DND-41 (cell line): Measurements from ENCODE around the gene SIX1.
A peak's percentile ranks its signal among the peaks of the same experiment; 100 is the strongest.

Experiments
- ATAC-seq: fragments of 200-7000 bp; cut with Tn5 transposase; 3 replicates; pipeline ENCODE4 v1.9.1; 2021; ENCODE audit warnings: low read depth; ENCODE audit not compliant: insufficient read depth
- DNase-seq: peaks from one replicate; pipeline ENCODE4 v3.0.0-alpha.2; 2020
- H2AFZ ChIP-seq: 2 replicates; pipeline ENCODE4 v1.6.0; 2012; ENCODE audit warnings: low read depth, low read length
- H3K27ac ChIP-seq: 2 replicates; pipeline ENCODE4 v1.5.1; 2012; ENCODE audit warnings: low read length, inconsistent platforms
- H3K27me3 ChIP-seq: fragments of 200-600 bp; sonication (generic); 2 replicates; pipeline ENCODE4 v1.6.0; 2012; ENCODE audit warnings: low read length, mild to moderate bottlenecking, inconsistent platforms; ENCODE audit not compliant: insufficient read depth, poor library complexity
- H3K36me3 ChIP-seq: 2 replicates; pipeline ENCODE4 v1.5.1; 2012; ENCODE audit warnings: low read length, inconsistent platforms; ENCODE audit not compliant: insufficient read depth
- H3K4me1 ChIP-seq: 2 replicates; pipeline ENCODE4 v1.5.1; 2012; ENCODE audit warnings: mild to moderate bottlenecking, low read length; ENCODE audit not compliant: insufficient read depth
- H3K4me2 ChIP-seq: 2 replicates; pipeline ENCODE4 v1.6.0; 2012; ENCODE audit warnings: mild to moderate bottlenecking, moderate library complexity, low read length, inconsistent platforms; ENCODE audit not compliant: insufficient read depth
- H3K4me3 ChIP-seq, 2 experiments: fragments of 200-600 bp in 1 of 2; shearing (Covaris generic) in 1 of 2; 2 replicates each; pipeline ENCODE4 v1.5.1; 2012 to 2016; ENCODE audit warnings: inconsistent platforms in 2 of 2, low read length in 2 of 2, mild to moderate bottlenecking in 2 of 2, low read depth in 1 of 2, moderate library complexity in 1 of 2
- H3K79me2 ChIP-seq: 2 replicates; pipeline ENCODE4 v1.6.0; 2012; ENCODE audit warnings: low read length, inconsistent platforms; ENCODE audit not compliant: insufficient read depth
- H3K9ac ChIP-seq: 2 replicates; pipeline ENCODE4 v1.6.0; 2012; ENCODE audit warnings: low read depth, mild to moderate bottlenecking, inconsistent platforms, low read length, moderate library complexity
- H3K9me3 ChIP-seq: 2 replicates; pipeline ENCODE4 v1.5.1; 2012; ENCODE audit warnings: low read length, moderate library complexity, mild to moderate bottlenecking, inconsistent platforms; ENCODE audit not compliant: insufficient read depth, severe bottlenecking
- H4K20me1 ChIP-seq: 2 replicates; pipeline ENCODE4 v1.6.0; 2012; ENCODE audit warnings: low read length; ENCODE audit not compliant: insufficient read depth
- EZH2 ChIP-seq: IDR thresholded peaks from 3 replicates; pipeline ENCODE4 v1.6.1; 2012; ENCODE audit warnings: borderline replicate concordance, low read depth, mild to moderate bottlenecking, moderate library complexity, low read length, inconsistent platforms; ENCODE audit not compliant: severe bottlenecking
- TF ChIP-seq, protein P1 (sequence below): IDR thresholded peaks from 2 replicates; pipeline ENCODE4 v1.5.1; 2012; ENCODE audit warnings: borderline replicate concordance, low read length, moderate library complexity, mild to moderate bottlenecking; ENCODE audit not compliant: poor library complexity, severe bottlenecking; ENCODE audit errors: extremely low read depth

Gene SIX1

DNA sequence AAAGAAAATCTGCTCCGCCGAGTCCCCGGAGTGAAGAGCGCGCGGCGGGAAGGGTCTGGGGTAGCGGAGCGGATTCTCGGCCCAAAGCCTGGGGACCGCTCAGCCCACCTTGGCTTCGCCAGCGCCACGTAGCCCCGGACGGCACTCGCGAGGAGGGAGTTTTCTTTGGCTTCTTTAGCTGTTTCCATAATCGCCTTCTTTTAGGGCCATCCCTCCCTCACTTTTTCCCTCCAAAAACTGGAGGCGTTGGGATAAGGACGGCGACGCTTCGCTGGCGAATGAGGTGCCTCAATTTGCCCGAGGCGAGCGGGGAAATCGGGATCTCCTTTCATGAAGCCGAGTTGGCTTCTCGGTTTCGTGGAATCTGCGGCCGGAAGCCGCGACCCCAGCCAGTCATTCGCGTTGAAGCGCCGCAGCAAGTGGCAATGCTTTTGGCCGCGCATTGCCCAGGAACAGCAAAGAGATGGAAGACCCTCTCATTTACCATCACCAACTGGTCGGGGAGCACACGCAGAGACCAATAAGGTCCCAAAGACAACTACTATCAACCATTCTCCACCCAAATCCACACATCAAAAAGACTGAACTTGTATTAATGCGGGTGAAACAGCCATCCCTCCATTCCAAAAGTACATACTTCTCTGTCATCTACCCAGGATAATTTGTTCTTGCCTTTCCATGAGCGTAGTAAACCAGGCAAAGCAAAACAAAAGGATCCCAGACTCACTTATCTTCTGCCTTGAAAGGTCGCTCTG, 8.4 kb upstream of the SIX1 start:
- H3K27ac ChIP-seq = no peak overlapping the region
- no peaks in the 10 kb centered on the region for H3K9me3 ChIP-seq
- no peaks in the 10 kb centered on the region for H3K36me3 ChIP-seq
- no peak for ATAC-seq
- H4K20me1 ChIP-seq = no peaks in the 10 kb centered on the region; the same call in 1 of the 2 replicates
- peak overlapping the region in 1 of 2 experiments; percentile 51; a peak in 2 of 4 replicates for H3K4me3 ChIP-seq
- peak overlapping the region; percentile 66 for H3K4me2 ChIP-seq
- no peak for DNase-seq
- H3K9ac ChIP-seq = no peak overlapping the region
- H3K4me1 ChIP-seq = peaks cover 13% of the 10 kb centered on the region
- TF ChIP-seq, protein P1, sequence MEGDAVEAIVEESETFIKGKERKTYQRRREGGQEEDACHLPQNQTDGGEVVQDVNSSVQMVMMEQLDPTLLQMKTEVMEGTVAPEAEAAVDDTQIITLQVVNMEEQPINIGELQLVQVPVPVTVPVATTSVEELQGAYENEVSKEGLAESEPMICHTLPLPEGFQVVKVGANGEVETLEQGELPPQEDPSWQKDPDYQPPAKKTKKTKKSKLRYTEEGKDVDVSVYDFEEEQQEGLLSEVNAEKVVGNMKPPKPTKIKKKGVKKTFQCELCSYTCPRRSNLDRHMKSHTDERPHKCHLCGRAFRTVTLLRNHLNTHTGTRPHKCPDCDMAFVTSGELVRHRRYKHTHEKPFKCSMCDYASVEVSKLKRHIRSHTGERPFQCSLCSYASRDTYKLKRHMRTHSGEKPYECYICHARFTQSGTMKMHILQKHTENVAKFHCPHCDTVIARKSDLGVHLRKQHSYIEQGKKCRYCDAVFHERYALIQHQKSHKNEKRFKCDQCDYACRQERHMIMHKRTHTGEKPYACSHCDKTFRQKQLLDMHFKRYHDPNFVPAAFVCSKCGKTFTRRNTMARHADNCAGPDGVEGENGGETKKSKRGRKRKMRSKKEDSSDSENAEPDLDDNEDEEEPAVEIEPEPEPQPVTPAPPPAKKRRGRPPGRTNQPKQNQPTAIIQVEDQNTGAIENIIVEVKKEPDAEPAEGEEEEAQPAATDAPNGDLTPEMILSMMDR = no peak
- TF ChIP-seq EZH2 = no peak
- no peaks in the 10 kb centered on the region for H3K79me2 ChIP-seq
- peak overlapping the region; percentile 59; the same call in 1 of the 2 replicates for H2AFZ ChIP-seq
- peaks cover 32% of the 10 kb centered on the region for H3K27me3 ChIP-seq

DNA sequence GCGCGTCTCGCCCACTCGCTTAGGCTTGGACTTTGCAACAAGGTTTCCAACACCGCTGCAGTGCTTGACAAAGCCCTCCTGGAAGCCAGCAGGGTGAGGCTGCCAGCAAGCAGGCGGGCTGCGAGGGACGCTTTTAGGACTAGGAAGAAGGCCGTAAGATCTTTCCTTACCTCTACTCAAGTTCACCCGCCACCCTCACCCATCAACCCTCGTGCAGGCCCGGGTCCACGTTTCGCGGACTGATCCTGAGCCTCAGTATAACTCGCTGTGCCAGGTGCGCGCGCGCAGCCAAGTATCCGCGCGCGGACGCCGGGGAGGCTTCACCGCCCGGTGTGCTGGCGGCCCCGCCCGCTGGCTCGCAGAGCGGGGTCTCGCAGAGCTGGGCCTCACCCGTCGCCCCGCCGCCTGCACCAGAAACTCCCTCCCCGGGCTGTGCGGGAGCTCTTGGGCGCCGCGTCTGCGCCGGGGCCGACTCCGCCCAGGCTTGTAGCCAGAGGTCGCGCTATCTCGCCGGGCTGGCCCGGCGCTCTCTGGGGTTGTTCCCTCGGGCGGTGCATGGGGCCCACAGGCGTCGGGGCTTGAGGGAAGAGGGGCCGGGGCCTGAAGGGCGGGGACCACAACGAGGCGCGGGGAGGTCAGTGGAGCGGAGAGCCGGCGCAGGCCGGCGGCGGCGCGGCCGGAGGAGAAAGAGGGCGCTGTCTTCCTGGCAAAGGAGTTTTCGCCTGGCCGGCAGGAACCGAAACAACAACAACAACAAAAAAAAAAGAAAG, 7.6 kb upstream of the SIX1 start:
- Histone ChIP-seq H2AFZ (peak overlapping the region; percentile 59), H3K4me2 (peak overlapping the region; percentile 66), H3K79me2 (no peaks in the 10 kb centered on the region), H3K9ac (peak overlapping the region; percentile 31; the same call in 1 of the 2 replicates), H3K4me1 (peaks cover 13% of the 10 kb centered on the region), H4K20me1 (no peaks in the 10 kb centered on the region; the same call in 1 of the 2 replicates), H3K36me3 (no peaks in the 10 kb centered on the region), H3K27ac (no peak overlapping the region), H3K27me3 (peaks cover 32% of the 10 kb centered on the region), H3K9me3 (no peaks in the 10 kb centered on the region), H3K4me3 (peak overlapping the region in 1 of 2 experiments; percentile 51; a peak in 3 of 4 replicates)
- DNase-seq (peak; percentile 36), ATAC-seq (peak; percentile 82)
- peak; percentile 73 for TF ChIP-seq EZH2
- TF ChIP-seq, protein P1 = no peak

DNA sequence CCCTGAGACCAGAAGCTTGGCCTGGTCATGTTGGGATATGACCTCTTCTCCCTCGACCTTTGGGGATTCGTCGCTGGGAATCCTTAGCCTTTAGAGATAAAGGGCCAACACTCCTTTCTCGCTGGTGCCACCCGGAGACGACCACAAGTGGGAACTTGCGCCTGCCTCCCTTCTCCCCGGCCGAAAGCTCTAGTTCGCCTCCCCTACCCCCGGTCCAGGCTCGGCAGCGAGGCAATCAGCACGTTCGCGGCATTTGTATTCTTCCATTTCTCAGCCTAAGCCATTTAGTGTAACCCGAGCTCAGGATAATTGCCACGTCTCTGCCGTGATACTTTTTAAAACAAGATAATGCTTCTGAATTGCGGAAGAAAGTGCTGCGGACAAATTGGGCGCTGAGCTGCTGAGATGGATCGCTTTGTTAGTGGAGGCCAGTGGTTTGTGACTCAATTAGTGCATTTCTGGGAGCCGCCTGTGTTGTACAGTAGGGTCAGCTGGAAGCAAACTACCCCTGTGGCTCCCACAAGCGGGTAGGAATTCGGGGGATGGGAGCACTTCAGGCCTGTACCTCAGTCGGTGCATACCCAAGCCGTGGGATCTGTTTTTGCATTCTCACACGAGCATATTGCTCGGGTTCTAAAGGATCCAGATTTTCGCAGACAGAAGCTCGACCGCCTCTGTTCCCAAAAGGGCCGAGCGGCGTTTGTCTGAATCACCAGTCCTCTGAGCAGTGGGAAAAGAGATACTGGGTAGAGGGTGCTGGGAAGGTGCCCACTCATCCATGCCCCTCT, 6.8 kb upstream of the SIX1 start:
- Histone ChIP-seq H3K4me1 (peaks cover 13% of the 10 kb centered on the region), H3K27ac (no peak overlapping the region), H3K79me2 (no peaks in the 10 kb centered on the region), H4K20me1 (no peaks in the 10 kb centered on the region; the same call in 1 of the 2 replicates), H3K27me3 (peaks cover 32% of the 10 kb centered on the region), H3K4me2 (peak overlapping the region; percentile 66), H2AFZ (peak overlapping the region; percentile 59; the same call in 1 of the 2 replicates), H3K4me3 (peak overlapping the region in 1 of 2 experiments; percentile 51; a peak in 2 of 4 replicates), H3K9ac (no peak overlapping the region), H3K9me3 (no peaks in the 10 kb centered on the region), H3K36me3 (no peaks in the 10 kb centered on the region)
- DNase-seq (no peak), ATAC-seq (no peak)
- TF ChIP-seq, protein P1 = no peak
- no peak for TF ChIP-seq EZH2
